DMS53 treated with DMSO at 0.1 percent for 48 hours (cell line): ENCODE results near the gene DHRSX.
"Not testable (repeated sequence)": the region's sequence is repeated elsewhere in the genome, so short reads cannot be mapped to it uniquely, and the experiment has no call there.

Experiments used
- DNase-seq: peaks from one replicate; lab custom pipeline; 2025; ENCODE audit not compliant: unreplicated experiment; lab: John Stamatoyannopoulos, UW

Gene DHRSX

DNA sequence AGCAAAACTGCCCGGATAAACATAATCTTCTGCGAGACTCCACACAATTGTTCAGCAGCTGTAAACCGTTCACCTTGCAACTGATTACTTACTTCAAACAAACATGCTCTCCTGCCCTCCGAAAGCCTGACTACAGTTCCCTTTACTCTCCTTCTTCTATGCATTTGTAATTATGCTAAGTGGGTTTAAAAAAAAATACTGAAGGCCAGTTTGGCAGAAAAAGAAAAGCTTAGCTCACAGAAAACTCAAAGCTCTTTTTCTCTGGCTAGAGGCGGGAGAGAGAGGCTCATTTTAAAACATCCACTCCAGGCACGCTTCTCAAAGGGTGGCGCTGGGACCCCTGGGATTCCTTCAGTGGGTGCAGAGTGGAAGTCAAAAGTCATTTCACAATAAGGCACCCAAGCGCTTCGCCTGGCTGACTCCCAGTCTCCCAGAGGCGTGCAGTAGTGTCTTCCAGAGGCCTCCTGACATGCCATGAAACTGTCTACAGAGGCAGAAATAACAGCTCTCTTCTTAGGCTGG lies 1.9 kb downstream of the DHRSX start:
- DNase-seq = no peak

DNA sequence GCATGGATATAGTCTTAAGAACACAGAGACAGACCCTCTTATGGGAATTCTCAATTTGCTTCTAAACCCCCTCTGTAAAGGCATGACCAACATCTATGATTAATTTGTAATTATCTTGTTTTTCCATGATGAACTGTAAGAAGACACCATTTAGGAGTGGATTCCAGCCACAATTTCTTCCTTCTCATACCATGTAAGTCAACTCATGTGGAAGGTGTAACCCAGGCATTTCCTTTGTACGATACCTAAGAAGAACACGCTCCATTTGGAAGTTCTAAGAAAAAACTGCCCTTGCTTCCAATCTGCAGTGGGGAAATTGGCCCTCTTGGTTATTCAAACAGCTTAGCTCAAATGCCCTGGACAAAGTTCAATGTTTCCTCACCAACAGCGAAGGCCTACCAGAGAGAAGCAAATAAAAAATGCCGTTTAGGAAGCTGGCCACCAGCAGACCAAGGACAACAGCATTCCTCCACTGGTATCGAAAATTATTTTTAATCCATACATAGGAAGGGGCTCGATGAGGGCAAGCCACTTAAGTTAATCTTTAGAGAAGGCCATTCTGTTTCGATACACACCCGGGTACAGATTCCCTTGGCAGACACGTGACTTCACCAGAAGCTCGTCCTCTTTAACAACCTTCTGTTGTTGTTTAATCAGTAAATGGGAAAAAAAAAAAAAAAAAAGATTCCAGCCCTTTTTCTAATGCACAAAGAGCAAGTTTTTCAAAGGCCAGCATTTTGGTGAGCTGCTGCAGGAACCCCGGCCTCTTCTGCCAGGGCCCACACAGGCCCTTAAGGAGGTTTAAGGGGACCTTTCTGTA lies 2.6 kb downstream of the DHRSX start:
- DNase-seq = no peak

DNA sequence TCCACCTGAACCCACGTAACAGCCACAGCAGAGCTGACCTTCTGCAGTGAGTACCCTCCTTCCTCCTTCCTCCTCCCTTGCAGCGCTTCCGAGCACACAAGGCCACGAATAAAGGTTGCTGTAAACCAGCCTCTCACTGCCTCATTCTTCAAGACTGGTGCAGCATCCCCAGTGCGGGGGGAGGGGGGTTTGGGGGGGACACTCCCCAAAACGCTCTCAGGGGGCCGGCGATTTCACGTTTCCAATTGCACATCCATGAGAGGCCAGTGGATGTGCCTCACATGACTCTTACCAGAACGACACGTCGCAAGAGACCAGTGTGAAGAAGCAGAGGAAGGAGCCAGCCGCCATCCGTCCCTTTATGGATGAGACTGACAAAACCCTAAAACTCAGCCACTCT lies 5.2 kb downstream of the DHRSX start:
- no peak for DNase-seq

DNA sequence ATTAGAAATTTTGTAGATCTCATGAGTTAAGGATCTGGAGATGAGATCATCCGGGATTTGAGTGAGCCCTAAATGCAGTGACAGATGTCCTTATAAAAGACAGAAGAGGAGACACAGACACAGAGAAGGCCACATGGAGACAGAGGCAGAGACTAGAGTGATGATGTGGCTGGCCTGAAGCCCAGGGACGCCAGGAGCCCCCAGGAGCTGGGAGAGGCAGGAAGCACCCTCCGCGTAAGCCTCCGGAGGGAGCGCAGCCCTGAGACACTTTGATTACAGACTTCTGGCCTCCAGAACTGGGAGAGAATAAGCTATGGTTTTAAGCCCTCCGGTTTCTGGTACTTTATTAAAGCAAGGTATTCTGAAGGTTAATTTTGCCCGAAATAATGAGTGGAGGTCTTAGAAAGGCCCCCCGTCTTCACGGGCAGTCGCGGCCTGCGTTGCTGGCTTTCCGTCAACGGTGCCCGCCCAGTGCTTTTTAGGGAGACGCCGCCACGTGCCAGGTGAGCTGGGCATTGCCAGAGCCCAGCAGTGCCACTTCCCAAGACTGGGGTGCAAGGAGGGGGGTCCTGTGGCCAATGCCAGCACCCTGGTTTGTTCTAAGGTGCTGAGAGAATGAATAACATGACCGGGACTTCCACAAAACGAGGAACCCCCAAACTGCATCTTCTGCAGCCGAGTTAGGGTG lies 8.1 kb downstream of the DHRSX start:
- no peak for DNase-seq

DNA sequence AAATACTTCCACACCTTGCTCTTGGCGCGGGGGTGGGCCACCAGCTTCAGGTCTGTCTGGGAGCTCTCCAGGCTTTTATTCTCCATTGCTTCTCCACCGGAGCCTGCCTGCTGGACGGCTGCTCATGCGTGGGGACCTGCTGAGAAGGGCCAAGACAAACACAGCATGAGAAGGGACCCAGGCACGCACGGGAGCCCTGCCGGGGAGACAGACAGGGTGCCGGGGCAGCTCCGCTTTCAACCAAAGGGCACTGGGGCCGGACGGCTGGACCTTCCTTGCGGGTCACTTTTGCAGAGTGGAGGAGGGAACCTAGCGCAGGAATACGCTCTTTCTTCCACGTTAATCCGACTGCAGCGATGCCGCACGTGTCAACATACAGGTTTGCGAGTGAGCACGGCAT lies 10.1 kb downstream of the DHRSX start:
- DNase-seq = no peak

DNA sequence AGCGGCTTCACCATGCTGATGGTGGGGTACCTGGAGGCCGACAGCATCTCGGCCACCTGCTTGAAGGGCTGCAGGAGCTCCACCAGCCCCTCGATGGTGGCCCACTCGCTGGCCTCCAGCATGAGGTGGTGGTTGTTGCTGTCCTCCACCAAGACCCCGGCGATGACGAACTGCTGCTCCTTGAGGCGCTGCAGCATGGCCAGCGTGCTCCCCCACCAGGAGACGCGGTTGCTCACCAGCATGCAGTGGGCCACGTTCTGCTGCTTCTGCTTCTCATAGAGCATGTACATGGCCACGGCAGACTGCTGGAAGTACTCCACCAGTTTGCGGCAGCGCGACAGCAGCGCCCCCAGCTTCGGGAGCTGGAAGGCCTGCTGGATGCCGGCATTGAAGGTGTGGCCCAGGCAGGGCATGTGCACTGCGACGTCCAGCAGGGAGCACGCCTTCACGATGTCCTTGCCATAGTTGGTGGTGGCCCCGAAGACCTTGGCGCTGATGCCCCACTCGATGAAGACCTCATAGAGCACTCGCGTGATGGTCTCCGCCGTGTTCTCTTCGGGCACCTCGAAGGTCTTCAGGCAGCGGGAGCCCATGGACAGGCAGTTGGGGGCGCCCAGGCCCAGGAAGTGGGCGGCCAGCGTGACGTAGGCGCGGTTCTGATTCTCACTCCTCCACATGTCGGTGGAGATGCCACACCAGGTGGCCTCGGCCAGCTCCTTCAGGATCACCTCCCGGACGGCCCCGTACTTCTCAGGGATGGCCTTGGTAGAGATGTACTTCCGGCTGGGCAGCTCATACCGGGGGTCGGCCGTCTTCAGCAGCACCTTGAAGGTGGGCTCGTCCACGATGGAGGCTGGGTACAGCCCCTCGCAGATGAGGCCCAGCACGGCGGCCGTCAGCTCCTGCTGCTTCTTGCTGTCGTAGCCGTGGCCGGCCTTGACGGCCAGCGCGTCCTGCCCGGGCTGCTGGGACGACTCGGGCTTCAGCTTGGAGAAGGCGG lies 11.0 kb downstream of the DHRSX start:
- no peak for DNase-seq

DNA sequence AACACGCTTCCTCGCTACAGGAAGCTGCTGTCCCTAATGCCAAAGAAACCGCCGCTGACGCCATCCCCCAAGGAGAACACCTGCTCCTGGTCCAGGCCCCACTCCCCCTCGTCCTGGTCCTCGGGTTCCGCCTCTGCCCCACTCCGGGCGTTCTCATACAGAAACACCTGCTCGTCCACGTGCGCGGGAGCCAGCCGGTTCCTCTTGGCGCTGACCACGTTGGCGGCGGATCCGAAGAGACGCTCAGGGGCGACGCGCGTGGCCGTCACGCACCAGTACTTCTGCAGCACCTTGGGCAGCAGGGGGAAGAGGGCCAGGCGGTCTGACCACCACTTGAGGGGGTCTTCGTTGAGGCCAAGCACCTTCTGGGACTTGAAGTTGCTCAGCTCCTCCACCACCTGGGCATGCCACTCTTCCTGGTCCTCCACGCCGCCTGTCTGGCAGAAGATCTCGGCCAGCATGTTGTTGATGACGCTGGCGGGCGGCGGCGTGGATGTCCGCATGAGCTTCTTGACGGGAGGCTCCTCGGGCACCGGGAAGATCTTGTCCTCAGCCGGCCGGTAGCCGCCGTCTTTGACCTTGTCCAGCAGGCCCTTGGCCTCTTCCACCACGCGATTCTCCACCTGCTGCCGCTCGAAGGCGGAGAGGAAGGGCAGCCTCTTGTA lies 12.0 kb downstream of the DHRSX start:
- DNase-seq = no peak

DNA sequence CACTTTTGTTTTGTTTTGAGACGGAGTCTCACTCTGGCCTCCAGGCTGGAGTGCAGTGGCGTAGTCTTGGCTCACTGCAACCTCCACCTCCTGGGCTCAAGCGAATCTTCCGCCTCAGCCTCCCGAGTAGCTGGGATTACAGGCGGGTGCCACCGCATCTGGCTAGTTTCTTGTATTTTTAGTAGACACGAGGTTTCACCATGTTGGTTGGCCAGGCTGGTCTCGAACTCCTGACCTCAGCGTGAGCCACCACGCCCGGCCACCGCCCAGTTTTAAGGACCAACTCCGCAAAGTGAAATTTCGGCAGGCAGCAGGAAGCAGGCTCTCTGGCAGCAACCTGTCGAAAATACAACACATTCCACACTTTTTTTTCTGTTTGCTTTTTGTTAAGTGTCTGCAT lies 13.4 kb downstream of the DHRSX start:
- no peak for DNase-seq

DNA sequence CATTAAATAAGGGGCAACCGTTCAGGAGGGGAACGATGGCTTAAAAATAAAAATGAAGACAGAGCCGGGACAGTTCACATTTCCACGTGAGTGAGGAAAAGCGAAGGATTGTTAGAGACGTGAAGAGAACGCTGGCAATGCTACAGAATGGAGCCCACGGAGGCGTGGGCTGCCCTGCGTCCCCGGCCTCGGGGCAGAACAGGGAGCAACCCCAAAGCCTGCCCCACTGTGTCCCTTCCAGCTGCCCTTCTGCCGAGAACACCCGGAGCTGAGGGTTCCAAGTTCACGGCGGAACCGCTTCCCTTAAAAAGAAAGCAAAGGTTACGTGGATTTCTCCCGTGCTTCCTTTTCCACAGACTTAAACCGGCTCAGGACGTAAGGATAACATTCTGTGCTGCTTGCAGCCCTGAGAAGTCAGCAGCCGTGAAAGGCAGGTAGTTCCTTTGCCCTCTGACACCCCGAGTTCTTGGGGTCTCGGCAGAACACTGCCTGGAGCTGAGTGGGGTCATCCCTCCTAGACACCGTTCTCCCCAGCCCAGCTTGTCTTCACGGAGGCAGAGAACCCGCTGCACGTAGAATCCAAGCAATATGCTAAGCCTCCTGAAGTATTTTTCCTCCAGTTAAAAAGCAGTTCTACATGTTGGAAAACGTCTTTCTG lies 14.2 kb downstream of the DHRSX start:
- DNase-seq = no peak

DNA sequence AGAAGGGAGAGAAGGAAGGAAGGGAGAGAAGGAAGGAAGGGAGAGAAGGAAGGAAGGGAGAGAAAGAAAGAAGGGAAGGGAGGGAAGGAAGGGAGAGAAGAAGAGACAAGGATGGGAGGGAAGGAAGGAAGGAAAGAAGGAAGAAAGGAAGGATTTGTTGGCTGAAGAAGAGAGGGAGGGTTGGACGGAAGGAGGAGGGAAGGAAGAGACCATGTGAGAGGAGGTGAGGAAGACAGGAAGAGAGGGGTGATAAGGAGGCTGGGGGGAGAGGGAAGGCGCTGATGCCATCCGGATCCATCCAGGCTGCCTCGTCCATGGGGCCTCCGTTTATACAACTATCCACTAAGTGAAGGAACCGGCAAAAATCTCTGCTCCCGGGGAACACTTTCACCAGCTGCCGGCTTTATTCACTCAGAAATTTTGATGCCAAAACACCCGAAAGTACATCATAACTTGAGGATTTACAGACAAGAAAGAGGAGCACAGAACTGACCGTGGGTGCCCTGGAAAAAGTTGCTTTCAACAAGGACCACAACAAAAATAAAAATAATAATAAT lies 14.9 kb downstream of the DHRSX start:
- DNase-seq = no peak

DNA sequence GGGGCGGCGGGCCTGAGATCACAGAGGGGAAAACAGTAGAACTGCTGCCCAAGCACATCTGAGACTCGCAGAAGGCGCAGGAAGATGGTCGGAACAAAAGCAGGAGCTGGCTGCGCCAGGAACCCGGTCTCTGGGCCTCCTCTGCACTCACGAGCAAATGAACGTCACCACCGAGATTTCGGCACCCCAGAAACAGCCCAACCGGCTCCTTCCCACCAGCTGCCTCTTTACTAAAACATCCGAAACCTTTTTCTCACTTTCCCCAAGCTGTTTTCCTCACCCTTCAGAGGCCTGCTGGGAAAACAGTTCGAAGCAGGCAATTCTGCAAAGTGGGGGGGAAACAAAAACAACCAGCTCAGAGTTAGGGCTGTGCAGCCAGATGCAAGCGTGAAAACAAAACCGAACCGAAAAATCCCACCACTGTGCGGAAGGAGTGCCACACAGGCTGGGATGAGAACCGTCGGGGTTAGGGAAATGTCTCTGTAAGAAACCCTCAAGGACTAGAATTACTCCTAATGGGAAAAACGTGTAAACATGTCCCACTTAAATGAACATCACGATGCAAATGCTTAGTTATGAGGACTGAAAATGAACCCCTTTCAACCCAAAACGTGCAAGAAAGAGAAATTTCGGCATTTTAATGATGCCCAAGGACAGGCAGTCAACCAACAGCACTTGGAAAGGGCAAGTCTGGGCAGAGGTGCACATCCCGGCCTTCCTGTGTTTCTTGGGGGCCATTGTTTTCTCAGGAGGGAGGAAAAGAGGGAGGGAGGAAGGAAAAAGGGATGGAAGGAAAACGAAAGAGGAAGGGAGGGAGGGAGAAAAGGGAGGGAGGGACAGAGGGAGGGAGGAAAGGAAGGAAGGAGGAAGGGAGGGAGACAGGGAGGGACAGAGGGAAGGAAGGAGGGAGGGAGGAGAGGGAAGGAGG lies 15.8 kb downstream of the DHRSX start:
- no peak for DNase-seq

DNA sequence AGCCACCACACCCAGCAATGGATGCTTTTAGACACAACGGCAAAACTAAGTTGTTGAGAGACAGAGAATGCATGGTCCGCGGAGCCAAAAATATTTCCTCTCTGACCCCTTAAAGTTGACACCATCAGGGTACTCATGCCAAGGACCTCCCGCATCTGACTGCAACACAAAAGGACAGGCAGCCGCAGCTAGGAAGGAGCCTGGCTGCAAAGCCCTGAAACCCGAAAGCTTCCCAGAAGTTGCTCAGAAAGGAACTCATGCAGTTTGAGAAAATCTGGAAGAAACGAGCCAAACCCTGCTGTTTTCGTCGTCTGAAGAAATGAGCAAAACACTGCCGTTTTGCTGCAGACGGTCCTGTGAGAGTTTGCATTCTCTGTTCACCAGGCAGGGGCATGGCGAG lies 16.5 kb downstream of the DHRSX start:
- no peak for DNase-seq

DNA sequence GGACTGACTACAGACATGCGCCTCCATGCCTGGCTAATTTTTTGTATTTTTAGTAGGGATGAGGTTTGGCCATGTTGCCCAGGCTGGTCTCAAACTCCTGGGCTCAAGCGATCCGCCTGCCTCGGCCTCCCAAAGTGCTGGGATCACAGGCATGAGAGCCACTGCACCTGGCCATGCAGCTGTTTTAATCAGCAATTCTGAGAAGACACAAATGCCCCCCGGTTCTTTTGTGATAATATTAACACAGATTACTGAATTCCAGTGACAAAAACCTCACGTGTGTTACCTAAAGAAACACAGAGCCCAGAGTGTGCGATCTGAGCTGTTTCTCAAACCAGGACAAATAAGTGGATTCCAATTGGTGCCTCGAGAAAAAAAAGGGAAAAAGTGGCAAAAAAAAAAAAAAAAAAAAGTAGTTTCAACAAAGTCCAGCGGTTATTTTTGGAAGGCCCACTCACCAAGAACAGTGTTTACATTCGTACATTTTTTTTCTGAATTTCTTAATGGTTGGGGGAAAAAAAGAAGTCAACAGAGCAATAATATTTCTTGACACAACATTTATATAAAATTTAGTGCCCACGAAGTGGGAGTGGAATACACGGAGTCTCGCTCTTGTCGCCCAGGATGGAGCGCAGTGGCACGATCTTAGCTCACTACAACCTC lies 17.2 kb downstream of the DHRSX start:
- DNase-seq = no peak

DNA sequence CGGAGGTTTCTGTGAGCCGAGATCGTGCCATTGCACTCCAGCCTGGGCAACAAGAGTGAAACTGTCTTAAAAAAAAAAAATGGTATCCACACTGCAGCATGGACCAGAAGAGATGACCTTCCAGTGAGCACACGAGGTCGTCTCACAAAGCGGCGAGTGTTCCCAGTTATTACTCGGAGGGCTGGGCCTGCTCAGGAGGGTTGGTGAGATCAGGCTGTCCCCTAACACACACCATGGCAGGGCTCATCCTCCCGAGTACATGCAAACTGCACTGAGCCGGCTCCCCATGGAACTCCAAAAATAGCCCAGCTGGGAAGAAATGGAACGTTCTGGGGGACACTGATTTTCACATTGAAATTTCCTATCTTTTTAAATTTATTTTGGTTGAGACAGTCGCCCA lies 19.2 kb downstream of the DHRSX start:
- not testable (repeated sequence) for DNase-seq

DNA sequence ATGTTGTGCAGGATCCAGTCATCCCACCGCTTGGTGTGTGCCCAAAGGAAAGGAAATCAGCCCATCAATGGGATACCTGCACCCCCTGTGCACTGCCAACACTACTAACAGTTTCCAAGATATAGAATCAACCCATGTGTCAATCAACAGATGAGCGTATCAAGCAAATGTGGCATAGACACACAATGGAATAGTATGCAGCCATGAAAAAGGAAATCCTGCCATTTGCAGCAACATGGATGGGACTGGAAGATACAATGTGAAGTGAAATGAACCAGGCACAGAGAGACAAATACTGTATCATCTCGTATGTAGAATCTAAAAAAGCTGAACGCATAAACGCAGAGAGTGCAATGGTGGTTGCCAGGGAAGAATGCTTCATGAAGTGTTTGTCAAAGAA lies 20.8 kb downstream of the DHRSX start:
- not testable (repeated sequence) for DNase-seq

DNA sequence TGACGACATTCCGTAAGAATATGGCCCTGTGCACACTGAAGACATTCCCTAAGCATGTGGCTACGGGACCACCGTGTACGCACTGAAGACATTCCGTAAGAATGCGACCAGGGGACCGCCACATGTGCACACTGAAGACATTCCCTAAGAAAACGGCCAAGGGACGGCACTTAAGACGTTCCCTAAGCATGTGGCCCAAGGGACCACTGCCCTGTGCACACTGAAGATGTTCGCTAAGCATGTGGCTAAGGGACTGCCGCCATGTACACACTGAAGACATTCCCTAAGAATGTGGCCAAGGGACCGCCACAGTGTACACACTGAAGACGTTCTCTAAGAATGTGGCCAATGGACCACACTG lies 21.4 kb downstream of the DHRSX start:
- no peak for DNase-seq

DNA sequence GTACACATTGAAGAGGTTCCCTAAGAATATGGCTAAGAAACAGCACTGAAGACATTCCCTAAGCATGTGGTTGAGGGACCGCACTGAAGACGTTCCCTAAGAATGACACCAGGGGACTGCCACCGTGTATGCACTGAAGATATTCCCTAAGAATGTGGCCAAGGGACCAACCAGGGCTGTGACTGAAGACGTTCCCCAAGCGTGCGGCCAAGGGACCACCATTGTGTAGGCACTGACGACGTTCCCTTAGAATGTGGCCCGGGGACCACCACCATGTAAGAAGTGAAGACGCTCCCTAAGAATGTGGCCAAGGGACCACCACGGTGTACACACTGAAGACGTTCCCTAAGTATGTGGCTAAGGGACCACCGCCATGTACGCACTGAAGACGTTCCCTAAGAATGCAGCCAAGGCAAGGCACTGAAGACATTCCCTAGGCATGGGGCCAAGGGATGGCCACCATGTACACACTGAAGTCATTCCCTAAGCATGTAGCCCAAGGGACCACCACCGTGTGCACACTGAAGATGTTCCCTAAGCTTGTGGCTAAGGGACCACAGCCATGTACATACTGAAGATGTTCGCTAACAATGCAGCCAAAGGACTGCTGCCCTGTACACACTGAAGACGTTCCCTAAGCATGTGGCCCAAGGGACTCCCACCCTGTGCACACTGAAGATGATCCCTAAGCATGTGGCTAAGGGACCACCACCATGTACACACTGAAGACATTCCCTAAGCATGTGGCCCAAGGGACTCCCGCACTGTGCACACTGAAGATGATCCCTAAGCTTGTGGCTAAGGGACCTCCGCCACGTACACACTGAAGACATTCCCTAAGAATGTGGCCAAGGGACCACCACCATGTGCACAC lies 22.0 kb downstream of the DHRSX start:
- no peak for DNase-seq
